Epithelial cell of prostate (primary cell): ENCODE data around the gene RINT1.
A peak's percentile ranks its signal among the peaks of the same experiment; 100 is the strongest.
"Not testable (repeated sequence)": the region's sequence is repeated elsewhere in the genome, so short reads cannot be mapped to it uniquely, and the experiment has no call there.

Source experiments
- DNase-seq: peaks from one replicate; pipeline ENCODE4 v3.0.0-alpha.2; 2011; ENCODE audit warnings: low read depth, low spot score
- H3K27ac ChIP-seq: fragments of 450-650 bp; 2 replicates; pipeline ENCODE4 v1.5.1; 2017; ENCODE audit warnings: mild to moderate bottlenecking

The RINT1 gene

DNA sequence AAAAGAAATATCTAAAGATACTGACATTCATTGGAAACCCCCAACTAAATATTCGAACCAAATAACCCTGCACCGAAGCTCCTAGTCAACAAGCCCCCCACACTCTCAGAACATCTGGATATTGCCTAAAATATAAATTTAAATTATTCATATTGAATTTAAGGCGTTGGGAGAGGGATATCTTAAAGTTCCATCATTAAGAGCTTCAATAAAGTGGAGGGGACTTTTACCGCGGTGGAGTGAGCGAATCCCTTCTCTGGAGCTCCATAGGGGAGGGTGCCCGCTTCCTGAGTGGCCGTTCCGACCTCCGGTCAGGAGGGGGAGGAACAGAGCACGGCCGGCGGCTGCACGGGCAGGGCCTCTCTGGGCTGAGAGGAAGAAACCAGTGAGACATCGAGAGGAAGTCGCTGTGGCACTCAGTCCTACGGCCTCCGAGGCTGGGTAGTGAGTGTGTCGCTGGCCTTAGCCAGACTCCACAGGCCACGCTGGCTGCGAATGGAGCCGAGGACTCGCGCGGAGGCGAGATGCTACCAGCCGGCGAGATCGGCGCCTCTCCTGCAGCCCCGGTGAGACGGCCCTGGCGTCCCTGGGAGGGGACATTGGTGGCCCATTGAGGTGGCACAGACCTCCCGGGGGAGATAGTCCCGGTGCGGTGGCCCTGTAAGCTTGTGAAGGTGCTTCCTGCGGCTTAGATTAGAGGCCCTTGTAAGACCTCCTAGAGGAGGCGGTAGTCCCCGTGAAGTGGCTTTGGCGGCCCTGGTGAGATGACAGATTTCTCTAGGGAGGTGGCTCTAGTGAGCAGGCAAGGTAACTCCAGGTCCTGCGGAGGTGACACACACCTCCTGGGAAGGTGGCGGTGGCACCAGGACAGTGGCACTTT, at the start of gene RINT1:
TSS of gene RINT1 (plus strand) at position 410 of the 880 bp plus-strand sequence. CDS start at position 525, 115 bp downstream.
- peak; percentile 60 for DNase-seq
- peak within 1 kb of the TSS; percentile 60 for H3K27ac ChIP-seq

DNA sequence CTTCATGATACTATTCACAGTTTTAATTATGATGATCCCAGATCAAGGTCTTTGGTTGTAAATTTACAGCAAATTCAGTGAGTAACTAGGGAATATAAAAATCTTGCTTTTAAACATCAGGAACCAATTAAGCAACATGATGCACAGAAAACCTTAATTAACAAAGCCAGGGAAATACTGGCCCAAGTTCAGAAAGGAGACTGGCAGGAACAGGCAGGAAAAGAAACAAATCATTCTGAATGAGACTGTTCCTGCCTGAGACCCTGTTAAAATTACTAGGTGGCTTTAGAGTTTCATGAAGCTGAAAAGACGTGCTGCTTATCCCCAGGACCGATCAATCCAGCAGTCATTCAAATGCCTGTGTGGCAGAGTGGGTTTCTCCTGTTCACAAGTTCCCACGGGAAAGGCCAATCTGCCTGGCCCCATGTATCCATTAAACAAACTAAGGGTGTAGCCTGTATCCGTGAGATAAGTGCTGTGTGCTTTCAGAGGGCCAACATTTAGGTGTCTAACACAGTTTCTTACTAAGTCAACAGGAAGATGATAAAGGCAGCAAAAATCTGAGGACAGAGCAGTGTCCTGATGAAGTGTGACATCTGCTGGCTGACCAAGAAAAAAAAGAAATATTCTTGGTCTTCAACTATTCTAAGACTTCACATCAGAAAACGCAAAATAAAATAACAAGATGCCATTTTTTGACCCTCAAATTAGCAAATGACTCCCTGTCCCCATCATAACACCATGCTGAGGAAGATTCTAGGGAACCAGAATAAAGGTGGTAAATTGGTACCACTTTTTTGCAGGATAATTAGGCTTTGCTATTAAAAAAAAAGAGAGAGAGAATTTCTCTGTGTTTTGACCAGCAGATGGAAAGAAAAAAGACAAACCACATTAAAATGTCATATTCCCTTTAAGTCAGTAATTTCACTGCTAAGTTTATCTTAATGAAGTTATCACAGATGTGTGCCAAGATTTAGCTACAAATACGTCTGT, 44.1 kb upstream of the RINT1 start:
- peak; percentile 29 for DNase-seq
- H3K27ac ChIP-seq, result peak overlapping the region; percentile 64

DNA sequence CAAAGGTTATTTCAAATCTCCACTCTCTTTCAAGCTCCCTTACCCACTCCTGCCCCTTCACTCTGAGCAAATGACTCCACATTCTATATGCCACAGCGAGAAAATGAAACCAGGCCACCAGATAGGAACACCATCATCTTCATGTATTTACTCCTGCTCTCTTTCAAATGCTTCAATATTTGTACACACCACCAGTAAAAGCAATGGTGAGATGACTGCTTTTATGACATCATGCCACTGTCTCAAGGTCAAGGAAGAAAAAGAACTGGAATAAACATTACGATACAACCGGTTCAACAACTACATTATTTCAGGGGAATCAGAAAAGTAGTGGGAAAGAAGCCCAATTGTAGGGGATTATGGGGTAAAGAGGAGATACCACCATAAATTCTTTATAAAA, 42.6 kb upstream of the RINT1 start:
- no peak for DNase-seq
- no peak overlapping the region for H3K27ac ChIP-seq

DNA sequence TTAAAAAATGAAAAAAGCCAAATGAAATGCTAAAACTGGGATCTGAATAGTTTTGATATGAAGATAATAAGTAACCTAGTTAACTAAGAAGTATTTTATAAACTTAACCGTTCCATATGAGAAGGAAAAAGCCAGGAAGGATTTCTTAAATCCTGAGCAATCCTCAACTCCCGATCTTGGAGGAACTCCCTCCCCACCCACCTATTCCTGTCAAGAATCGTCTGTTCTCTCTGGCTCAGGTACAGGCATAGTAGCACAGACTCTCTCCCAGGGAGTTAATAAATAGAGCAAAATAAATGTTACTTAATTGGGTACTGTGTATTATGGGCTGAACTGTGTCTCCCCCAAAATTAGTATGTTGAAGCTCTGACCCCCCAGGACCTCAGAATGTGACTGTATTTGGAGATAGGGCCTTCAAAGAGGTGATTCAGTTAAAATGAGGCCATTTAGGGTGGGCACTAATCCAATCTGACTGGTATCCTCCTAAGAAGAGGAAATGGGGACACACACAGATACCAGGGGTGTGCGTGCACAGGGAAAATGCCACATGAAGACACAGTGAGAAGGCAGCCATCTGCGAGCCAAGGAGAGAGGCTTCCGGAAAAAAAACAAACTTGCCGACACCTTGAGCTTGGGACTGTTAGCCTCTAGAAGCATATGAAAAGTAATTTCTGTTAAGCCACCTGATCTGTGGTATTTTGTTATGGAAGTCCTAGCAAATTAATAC, 38.6 kb upstream of the RINT1 start:
- no peak for DNase-seq
- H3K27ac ChIP-seq, result peak overlapping the region; percentile 49

DNA sequence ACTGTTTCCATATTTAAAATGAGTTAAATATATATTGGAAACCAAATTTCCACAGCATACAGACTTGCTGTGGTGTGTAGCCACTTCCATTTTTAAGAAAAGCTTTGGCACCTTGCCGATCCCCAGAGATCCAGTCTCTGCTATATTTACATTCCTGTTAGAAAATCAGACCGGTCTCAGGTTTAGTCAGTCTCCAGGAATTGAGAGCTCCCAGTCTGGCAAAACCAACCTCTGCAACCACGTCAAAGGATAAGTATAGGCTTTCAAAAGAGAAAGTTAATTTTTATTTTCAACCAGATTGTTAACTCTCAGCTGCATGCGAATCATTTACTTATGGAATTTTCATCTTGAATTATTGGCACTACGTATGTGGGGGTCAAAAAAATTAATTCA, 38.1 kb upstream of the RINT1 start:
- no peak for DNase-seq
- peak overlapping the region; percentile 49 for H3K27ac ChIP-seq

DNA sequence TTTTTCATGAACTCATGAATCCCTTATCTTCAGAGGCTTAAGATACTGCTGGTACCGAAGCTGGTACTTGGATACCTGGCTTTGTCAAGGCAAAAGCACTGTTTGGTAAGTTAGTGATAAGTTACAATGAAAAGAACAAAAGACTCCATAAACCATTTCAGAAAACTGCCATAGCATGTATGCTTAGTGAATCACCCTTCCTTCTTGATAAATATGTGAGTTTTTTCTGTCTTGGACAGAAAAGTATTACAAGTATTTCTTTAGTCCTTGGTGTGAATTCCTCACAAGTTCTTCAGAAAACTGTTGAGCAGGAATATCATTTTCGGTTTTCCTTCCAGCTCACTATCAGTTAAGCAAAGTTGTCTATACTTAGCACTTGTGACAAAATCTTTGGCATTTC, 35.5 kb upstream of the RINT1 start:
- peak overlapping the region; percentile 17 for H3K27ac ChIP-seq
- no peak for DNase-seq

DNA sequence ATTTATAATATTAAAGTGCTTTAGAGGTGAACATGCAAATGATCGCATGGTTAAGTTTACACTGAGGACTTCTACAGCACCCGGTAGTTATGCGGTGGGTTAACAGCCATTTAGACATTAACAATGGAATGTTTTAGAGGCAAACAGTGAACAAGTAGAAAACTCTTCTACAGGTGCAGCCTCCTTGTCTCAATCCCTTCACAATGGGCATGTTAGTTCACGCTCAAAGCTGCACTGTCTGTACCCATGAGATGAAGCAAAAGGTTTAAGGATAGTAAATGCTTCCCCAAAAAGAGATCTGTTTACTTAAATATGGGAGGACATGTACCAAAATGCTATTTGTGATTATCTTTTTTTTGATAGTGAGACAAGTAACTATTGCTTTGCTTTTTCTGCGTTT, 35.0 kb upstream of the RINT1 start:
- peak overlapping the region; percentile 17 for H3K27ac ChIP-seq
- no peak for DNase-seq

DNA sequence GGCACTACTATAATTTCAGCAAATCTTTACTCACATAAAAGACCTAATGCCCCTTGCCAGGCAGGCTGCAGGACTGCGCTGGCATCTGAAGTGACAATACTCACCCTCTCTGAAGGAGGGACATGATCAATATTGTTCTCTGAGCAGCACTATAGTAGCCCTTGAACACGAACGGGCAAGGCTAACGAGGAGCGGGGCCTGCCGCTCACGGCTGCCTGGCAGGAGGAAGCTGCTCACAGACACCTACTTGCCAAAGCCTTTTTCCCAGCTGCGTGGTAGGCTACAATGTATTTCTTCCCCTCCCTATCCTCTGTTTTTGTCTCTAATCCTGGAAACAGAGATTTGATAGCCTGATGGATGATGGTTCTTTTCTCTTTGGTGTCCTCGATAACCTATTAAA, 29.8 kb upstream of the RINT1 start:
- H3K27ac ChIP-seq, result no peak overlapping the region
- no peak for DNase-seq

DNA sequence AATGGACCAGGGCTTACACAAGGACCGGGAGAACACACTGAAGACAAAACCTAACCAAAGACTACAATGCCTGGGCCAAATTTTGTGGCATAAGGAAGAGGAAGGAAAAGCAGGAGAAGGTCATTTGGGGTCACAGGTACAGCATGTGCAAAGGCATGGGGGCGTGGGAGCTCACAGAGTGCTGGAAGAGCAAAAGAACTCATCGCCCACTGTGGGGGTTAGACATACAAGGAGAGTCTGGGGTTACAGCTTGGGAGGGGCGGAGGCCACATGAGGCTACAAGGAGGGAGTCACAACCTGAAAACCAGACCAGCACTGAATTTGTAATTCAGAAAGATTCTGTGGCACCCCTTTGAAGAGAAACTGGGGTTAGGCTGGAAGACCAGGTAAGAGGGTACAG, 19.6 kb upstream of the RINT1 start:
- DNase-seq, result no peak
- H3K27ac ChIP-seq, result no peak overlapping the region

DNA sequence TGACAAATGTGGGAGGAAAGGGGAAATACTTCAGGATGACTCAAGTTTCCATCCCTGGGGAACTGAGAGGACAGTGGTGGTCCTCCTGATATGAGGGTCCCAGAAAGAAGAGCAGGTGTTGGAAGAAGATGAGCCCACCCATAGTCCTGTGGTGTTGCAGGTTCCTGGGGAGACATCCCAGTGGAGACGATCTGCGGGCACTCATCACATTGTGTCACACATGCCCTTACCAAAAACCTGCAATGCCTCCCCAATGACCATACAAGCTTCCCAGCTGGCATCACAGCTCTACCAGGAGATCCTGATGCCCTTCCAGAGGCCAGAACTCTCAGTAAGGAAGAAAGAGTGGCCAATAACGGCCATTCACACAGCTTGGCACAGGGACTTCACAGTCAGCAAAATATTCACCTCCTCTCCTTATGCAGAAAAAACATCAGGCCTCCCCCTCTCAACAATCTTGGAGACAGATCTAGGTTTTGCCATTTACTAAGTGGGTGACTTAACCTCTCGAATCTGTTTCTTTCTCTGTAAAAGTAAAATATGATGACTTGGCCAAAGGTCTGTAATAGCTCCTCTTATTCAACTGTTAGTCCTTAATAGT, 19.0 kb upstream of the RINT1 start:
- no peak for DNase-seq
- H3K27ac ChIP-seq, result no peak overlapping the region

DNA sequence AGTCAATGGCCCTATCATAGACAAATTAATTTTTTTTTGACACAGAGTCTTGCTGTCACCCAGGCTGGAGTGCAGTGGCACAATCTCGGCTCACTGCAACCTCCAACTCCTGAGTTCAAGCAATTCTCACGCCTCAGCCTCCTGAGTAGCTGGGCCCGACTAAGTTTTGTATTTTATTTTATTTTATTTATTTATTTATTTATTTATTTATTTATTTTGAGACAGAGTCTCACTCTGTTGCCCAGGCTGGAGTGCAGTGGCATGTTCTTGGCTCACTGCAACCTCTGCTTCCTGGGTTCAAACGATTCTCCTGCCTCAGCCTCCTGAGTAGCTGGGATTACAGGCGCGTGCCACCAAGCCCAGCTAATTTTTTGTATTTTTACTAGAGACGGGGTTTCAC, 16.4 kb upstream of the RINT1 start:
- not testable (repeated sequence) for DNase-seq

DNA sequence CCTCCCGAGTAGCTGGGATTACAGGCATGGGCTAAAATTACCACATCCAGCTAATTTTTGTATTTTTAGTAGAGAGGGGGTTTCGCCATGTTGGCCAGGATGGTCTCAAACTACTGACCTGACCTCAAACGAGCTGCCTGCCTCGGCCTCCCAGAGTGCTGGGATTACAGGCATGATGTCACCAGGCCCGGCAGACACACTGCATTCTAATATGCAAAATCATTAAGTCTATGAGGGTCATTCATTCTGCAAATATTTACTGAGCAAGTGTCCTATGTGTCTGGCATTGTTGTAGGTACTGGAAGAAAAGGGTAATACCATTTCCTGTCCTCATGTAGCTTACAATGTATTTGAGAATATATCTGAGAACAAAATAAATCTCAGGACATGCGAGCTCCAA, 12.6 kb upstream of the RINT1 start:
- DNase-seq, result no peak
- H3K27ac ChIP-seq, result no peak overlapping the region

More for the DNA sequence above, 16.4 kb upstream of the RINT1 start:
- H3K27ac ChIP-seq, result not testable (repeated sequence)

DNA sequence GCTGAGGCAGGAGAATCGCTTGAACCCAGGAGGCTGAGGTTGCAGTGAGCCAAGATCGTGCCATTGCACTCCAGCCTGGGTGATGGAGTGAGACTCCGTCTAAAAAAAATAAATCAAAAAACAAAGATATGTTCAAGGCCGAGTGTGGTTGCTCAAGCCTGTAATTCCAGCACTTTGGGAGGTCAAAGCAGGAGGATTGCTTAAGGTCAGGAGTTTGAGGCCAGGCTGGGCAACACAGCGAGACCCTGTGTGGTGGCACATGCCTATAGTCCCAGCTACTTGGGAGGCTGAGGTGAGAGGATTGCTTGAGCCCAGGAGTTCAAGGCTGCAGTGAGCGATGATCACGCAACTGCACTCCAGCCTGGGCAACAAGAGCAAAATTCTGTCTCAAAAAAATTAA, 11.4 kb upstream of the RINT1 start:
- not testable (repeated sequence) for DNase-seq

DNA sequence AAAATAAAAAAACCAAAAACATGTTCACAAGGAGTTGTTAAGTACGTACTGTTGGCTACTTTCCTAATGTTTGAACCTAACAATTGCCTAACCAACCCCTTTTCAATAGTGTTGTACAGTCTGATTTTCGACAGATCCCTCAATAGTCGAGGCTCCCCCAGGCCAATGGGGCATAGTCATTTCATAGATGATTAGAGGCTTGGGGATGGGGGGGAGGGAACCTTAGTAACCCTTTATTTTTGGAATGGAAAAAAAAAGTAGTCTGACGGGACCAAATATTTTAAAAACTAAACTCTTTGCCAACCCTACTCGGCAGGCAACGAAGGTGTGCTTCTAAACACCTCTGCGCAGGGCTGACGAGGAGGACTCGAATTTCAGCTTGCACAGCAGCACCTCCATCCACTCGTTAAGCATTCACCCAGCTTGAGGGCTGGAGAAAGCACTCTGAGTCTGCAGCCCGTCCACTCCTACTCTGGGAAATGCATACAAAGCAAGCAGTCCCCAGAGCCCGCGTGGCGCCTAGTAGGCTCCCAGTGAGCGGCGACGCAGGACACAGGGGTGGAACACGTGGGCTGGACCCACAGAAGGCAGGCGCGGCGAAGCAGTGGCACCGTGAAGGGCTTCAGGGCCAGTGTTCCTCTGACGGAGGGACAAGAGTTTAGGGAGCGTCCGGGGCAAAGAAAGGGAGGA, 10.8 kb upstream of the RINT1 start:
- peak overlapping the region; percentile 67 for H3K27ac ChIP-seq
- no peak for DNase-seq

More for the DNA sequence above, 11.4 kb upstream of the RINT1 start:
- H3K27ac ChIP-seq, result not testable (repeated sequence)

DNA sequence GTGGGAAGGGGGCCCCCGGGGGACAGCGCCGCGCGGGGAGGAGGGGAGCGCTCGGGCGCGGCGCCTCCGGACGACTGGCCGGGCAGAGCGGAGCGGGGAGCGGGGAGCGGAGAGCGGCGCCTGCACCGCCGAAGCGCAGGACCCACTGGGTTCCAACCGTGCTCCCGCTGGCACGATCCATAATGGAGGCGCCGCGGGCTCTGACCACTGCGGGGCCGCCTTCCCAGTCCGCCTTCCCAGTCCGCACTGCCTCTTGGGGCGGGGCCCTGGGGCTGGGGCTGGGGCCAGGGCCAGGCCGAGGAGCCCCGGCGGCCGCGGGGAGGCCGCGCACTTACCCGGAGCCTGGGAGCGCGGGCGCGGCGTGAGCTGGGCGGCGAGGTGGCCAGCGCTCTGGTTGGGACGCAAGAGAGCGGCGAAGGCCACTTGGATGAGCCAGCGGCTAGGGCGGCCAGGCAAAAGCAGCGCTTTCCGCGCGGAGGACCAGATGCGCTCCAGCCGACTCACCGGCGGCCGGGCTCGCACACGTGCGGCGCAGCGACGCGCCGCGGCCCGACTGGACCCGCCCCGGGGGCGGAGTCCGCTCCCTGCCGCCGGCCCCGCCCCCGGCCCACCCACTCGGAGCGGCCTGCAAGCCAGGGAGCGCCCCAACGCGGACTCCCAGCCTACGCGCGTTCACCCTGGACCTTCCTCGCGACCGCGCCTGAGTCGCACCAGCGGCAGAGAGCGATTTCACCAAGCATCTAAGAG, 10.1 kb upstream of the RINT1 start, which contains the start of gene PUS7:
TSS of gene PUS7 (minus strand) at position 555 of the 747 bp plus-strand sequence. CDS start 13,759 bp downstream, outside the sequence.
- H3K27ac ChIP-seq, result peak within 1 kb of the TSS; percentile 67
- DNase-seq, result peak; percentile 36

DNA sequence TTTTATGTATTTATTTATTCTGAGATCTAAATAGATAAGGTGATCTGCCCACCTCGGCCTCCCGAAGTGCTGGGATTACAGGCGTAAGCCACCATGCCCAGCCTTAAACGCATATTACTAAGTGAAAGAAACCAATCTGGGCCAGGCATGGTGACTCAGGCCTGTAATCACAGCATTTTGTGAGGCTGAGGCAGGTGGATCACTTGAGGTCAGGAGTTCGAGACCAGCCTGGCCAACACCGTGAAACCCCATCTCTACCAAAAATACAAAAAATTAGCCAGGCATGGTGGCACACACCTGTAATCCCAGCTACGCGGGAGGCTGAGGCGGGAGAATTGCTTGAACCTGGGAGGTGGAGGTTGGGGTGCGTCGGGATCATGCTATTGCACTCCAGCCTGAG, 7.6 kb upstream of the RINT1 start:
- DNase-seq, H3K27ac ChIP-seq: not testable (repeated sequence)

DNA sequence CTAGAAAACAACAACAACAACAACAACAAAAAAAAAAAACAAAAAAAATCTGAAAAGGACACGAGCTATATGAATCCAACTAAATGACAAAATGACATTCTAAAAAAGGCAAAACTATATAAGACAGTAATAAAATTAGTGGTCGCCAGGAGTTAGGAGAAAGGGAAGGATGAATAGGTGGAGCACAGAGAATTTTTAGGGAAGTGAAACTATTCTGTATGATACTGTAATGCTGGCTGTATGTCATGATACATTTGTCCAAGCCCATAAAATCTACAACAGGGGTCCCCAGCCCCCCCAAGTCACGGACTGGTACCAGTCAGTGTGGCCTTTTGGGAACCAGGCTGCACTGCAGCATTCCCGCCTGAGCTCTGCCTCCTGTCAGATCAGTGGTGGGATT, 7.2 kb upstream of the RINT1 start:
- H3K27ac ChIP-seq, result no peak overlapping the region
- DNase-seq, result no peak

DNA sequence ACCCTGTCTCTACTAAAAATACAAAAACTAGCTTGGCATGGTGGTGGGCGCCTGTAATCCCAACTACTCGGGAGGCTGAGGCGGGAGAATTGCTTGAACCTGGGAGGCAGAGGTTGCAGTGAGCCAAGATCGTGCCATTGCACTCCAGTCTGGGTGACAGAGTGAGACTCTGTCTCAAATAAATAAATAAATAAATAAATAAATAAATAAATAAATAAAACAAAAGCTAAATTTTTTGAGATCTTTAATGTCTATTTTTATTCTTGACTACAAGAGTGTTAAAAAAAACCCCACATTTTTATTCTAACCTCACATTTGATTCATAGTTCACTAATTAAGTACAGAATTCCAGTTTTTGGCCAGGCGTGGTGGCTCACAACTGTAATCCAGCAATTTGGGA, 4.3 kb upstream of the RINT1 start:
- not testable (repeated sequence) for DNase-seq, H3K27ac ChIP-seq
